H1 (cell line): ENCODE data around the gene ZNF804B. TPM values are rescaled to one million over a fixed set of nuclear protein-coding genes. Genes with fewer than 3 reads are reported as not detected.
"Not testable (repeated sequence)": the region's sequence is repeated elsewhere in the genome, so short reads cannot be mapped to it uniquely, and the experiment has no call there.

Experiments used
- CTCF ChIA-PET: fragments of 300-600 bp; sonication (Branson Sonifier 250); formaldehyde crosslinking; loops from one replicate; lab custom pipeline; 2021; ENCODE audit not compliant: partially characterized antibody; lab: Charles Lee
- POLR2A ChIA-PET: fragments of 300-600 bp; sonication (Branson Sonifier 250); formaldehyde crosslinking; loops from one replicate; lab custom pipeline; 2021; ENCODE audit warnings: inconsistent platforms; ENCODE audit not compliant: partially characterized antibody; lab: Charles Lee
- DNase-seq, 2 experiments: peaks; one replicate each; pipeline versions ENCODE4 v3.0.0 to v3.0.0-alpha.2; 2010 to 2022; ENCODE audit warnings: low spot score in 2 of 2, low read depth in 1 of 2, mixed read lengths in 1 of 2
- FAIRE-seq: peaks from 2 replicates; lab custom pipeline; 2011; peaks lifted over from hg19 to GRCh38; lab: Jason Lieb, UNC
- H2AFZ ChIP-seq: 2 replicates; pipeline ENCODE4 v1.8.1; 2012; ENCODE audit warnings: low read length, inconsistent platforms
- H2AK5ac ChIP-seq: 2 replicates; pipeline ENCODE4 v1.6.1; 2013; ENCODE audit warnings: low read depth, low read length
- H2BK120ac ChIP-seq: replicated peaks from 2 replicates; pipeline ENCODE3; 2013; ENCODE audit warnings: low read depth, low read length, inconsistent platforms
- H2BK12ac ChIP-seq: 2 replicates; pipeline ENCODE4 v1.6.1; 2013; ENCODE audit warnings: low read depth, low read length
- H2BK15ac ChIP-seq: 2 replicates; pipeline ENCODE4 v1.6.1; 2013; ENCODE audit warnings: low read length
- H2BK20ac ChIP-seq: 2 replicates; pipeline ENCODE4 v1.6.1; 2013; ENCODE audit warnings: low read length
- H2BK5ac ChIP-seq: 2 replicates; pipeline ENCODE4 v1.6.1; 2013; ENCODE audit warnings: low read depth, low read length
- H3K14ac ChIP-seq: 2 replicates; pipeline ENCODE4 v1.6.1; 2013; ENCODE audit warnings: inconsistent platforms; ENCODE audit not compliant: insufficient read length
- H3K18ac ChIP-seq: 2 replicates; pipeline ENCODE4 v1.6.1; 2013; ENCODE audit warnings: low read length; ENCODE audit errors: extremely low read depth
- H3K23ac ChIP-seq: 2 replicates; pipeline ENCODE4 v1.6.1; 2013; ENCODE audit warnings: inconsistent platforms; ENCODE audit not compliant: insufficient read length
- H3K23me2 ChIP-seq: 2 replicates; pipeline ENCODE4 v1.6.1; 2013; ENCODE audit warnings: low read depth, low read length
- H3K27ac ChIP-seq: 2 replicates; pipeline ENCODE4 v1.6.1; 2011; ENCODE audit warnings: low read depth, low read length, inconsistent platforms
- H3K27me3 ChIP-seq, 4 experiments: replicated peaks in 1 of 4; 1 replicate in 1 of 4; 2 replicates in 3 of 4; pipeline versions ENCODE4 v1.6.1 to v1.8.1; 2011 to 2013; ENCODE audit warnings: low read length in 3 of 4, mild to moderate bottlenecking in 3 of 4, inconsistent platforms in 2 of 4, mixed read lengths in 2 of 4, moderate library complexity in 1 of 4; ENCODE audit not compliant: control insufficient read depth in 3 of 4, insufficient read depth in 3 of 4; ENCODE audit errors: extremely low read depth in 1 of 4
- H3K36me3 ChIP-seq, 4 experiments: 2 replicates each; pipeline versions ENCODE4 v1.6.1 to v1.8.1; 2011 to 2013; ENCODE audit warnings: mild to moderate bottlenecking in 4 of 4, low read length in 3 of 4, moderate library complexity in 2 of 4, control low read depth in 1 of 4, inconsistent platforms in 1 of 4; ENCODE audit not compliant: insufficient read depth in 4 of 4, control insufficient read depth in 2 of 4
- H3K4ac ChIP-seq: replicated peaks from 2 replicates; pipeline ENCODE3; 2013; ENCODE audit warnings: low read length, low read depth, mixed read lengths, inconsistent platforms; ENCODE audit not compliant: insufficient read length
- H3K4me1 ChIP-seq, 4 experiments: replicated peaks in 1 of 4; 1 replicate in 1 of 4; 2 replicates in 3 of 4; pipeline versions ENCODE4 v1.6.1 to v1.8.1; 2011 to 2013; ENCODE audit warnings: low read length in 3 of 4, inconsistent platforms in 2 of 4, mixed read lengths in 1 of 4; ENCODE audit not compliant: insufficient read depth in 4 of 4, control insufficient read depth in 3 of 4
- H3K4me2 ChIP-seq, 2 experiments: 2 replicates each; pipeline versions ENCODE4 v1.6.1 to v1.8.1; 2011 to 2013; ENCODE audit warnings: low read depth in 2 of 2, low read length in 2 of 2, control low read depth in 1 of 2, inconsistent platforms in 1 of 2, mild to moderate bottlenecking in 1 of 2; ENCODE audit not compliant: insufficient read depth in 1 of 2
- H3K4me3 ChIP-seq, 4 experiments: fragments of 200-600, 300-600 bp in 1 of 4; sonication (generic), shearing (Covaris generic), sonication (Bioruptor Twin) in 1 of 4; 2 replicates each; pipeline versions ENCODE4 v1.5.1 to v1.8.1; 2011 to 2016; ENCODE audit warnings: low read length in 4 of 4, low read depth in 3 of 4, control low read depth in 2 of 4, inconsistent platforms in 2 of 4, mild to moderate bottlenecking in 2 of 4, mixed read lengths in 1 of 4, moderate library complexity in 1 of 4; ENCODE audit not compliant: insufficient read depth in 2 of 4; ENCODE audit errors: extremely low read depth in 1 of 4
- H3K56ac ChIP-seq: replicated peaks from 2 replicates; pipeline ENCODE3; 2013; ENCODE audit warnings: low read depth, mild to moderate bottlenecking, mixed read lengths, low read length, inconsistent platforms; ENCODE audit not compliant: insufficient read length
- H3K79me1 ChIP-seq: 2 replicates; pipeline ENCODE4 v1.6.1; 2013; ENCODE audit warnings: low read depth, low read length, control low read depth
- H3K79me2 ChIP-seq, 2 experiments: 2 replicates each; pipeline versions ENCODE4 v1.6.1 to v1.8.1; 2012 to 2013; ENCODE audit warnings: low read length in 2 of 2, mild to moderate bottlenecking in 2 of 2, inconsistent platforms in 1 of 2; ENCODE audit not compliant: insufficient read depth in 2 of 2, control insufficient read depth in 1 of 2
- H3K9ac ChIP-seq, 4 experiments: replicated peaks in 1 of 4; 1 replicate in 1 of 4; 2 replicates in 3 of 4; pipeline versions ENCODE4 v1.6.1 to v1.8.1; 2011 to 2013; ENCODE audit warnings: low read depth in 3 of 4, low read length in 3 of 4, control low read depth in 2 of 4, mild to moderate bottlenecking in 2 of 4, moderate library complexity in 2 of 4, inconsistent platforms in 1 of 4; ENCODE audit errors: extremely low read depth in 1 of 4
- H3K9me3 ChIP-seq, 2 experiments: 2 replicates each; pipeline versions ENCODE4 v1.6.1 to v1.8.1; 2012 to 2013; ENCODE audit warnings: mild to moderate bottlenecking in 2 of 2, moderate library complexity in 2 of 2, control low read depth in 1 of 2, inconsistent platforms in 1 of 2, low read depth in 1 of 2, low read length in 1 of 2, mixed read lengths in 1 of 2; ENCODE audit not compliant: insufficient read depth in 2 of 2
- H4K20me1 ChIP-seq, 2 experiments: replicated peaks in 1 of 2; 2 replicates each; pipeline versions ENCODE3 to v1.8.1; 2011 to 2013; ENCODE audit warnings: inconsistent platforms in 2 of 2, low read length in 2 of 2, mild to moderate bottlenecking in 1 of 2; ENCODE audit not compliant: insufficient read depth in 2 of 2, control insufficient read depth in 1 of 2
- H4K5ac ChIP-seq: 2 replicates; pipeline ENCODE4 v1.6.1; 2013; ENCODE audit warnings: low read length, low read depth, mixed read lengths, inconsistent platforms; ENCODE audit not compliant: insufficient read length
- H4K8ac ChIP-seq: 2 replicates; pipeline ENCODE4 v1.8.0; 2013; ENCODE audit warnings: mild to moderate bottlenecking, moderate library complexity, low read length, inconsistent platforms; ENCODE audit not compliant: insufficient read depth; ENCODE audit errors: extremely low read depth
- H4K91ac ChIP-seq: replicated peaks from 2 replicates; pipeline ENCODE3; 2013; ENCODE audit warnings: low read length, mixed read lengths, inconsistent platforms; ENCODE audit not compliant: insufficient read length
- WGBS, 2 experiments: shearing (Covaris generic) in 1 of 2; methylation state at CpG; one replicate each; pipeline versions ENCODE4 v1.1.6 to v1.1.7; 2013 to 2015; ENCODE audit warnings: low lambda C conversion rate in 2 of 2, mixed read lengths in 2 of 2, inconsistent platforms in 1 of 2, low coverage in 1 of 2, missing lambda C conversion rate in 1 of 2; ENCODE audit not compliant: insufficient replicate concordance in 2 of 2, insufficient coverage in 1 of 2, insufficient read length in 1 of 2; ENCODE audit errors: extremely low coverage in 1 of 2, missing lambda C conversion rate in 1 of 2; 5-methylcytosine and 5-hydroxymethylcytosine counted together
- polyA plus RNA-seq, 7 experiments: library from polyadenylated mRNA; depleted of rRNA in 3 of 7; stranded (reverse) in 5 of 7; unstranded in 2 of 7; fragments of >200 nt in 5 of 7; fragments of 200-250 nt in 2 of 7; gene quantifications; 1 replicate in 5 of 7; 2 replicates in 1 of 7; 4 replicates in 1 of 7; pipeline versions ENCODE4 v1.2.1 to v1.2.3, GENCODE V29; 2011 to 2013; ENCODE audit warnings: missing spikeins in 2 of 7, mixed read lengths in 2 of 7
- total RNA-seq: library from RNA; stranded (reverse); fragmentation: NEBNext Ultra II Directional; extraction: Animal tissue kit (Norgen Biotek cat#: 25700); gene quantifications from 2 replicates; pipeline ENCODE4 v1.2.1, GENCODE V29; 2021

ZNF804B gene
- total and polyA plus RNA-seq, 2 of the 8 experiments (the other 6 are each of a cell fraction or from before 2014, with no cell fraction given), result not detected

DNA sequence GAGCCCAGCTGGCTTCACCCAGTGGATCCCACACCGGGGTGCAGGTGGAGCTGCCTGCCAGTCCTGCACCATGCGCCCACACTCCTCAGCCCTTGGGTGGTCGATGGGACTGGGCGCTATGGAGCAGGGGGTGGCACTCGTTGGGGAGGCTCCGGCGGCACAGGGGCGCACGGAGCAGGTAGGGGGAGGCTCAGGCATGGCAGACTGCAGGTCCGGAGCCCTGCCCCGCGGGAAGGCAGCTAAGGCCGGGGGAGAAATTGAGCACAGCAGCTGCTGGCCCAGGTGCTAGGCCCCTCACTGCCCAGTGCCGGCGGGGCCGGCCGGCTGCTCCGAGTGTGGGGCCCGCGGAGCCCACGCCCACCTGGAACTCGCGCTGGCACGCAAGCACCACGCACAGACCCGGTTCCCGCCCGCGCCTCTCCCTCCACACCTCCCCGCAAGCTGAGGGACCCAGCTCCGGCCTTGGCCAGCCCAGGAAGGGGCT lies 469.2 kb downstream of the ZNF804B start:
- H2BK15ac ChIP-seq, H3K23ac ChIP-seq, H3K14ac ChIP-seq, H4K20me1 ChIP-seq, H2AFZ ChIP-seq, H3K4me2 ChIP-seq, H3K79me1 ChIP-seq, H4K91ac ChIP-seq, H3K27ac ChIP-seq, H3K4me1 ChIP-seq, H3K18ac ChIP-seq, DNase-seq, H4K8ac ChIP-seq, H3K27me3 ChIP-seq, H3K36me3 ChIP-seq, H2BK120ac ChIP-seq, H3K9me3 ChIP-seq, H3K9ac ChIP-seq, H3K23me2 ChIP-seq, H4K5ac ChIP-seq, H3K4ac ChIP-seq, H3K56ac ChIP-seq, H2AK5ac ChIP-seq, H3K4me3 ChIP-seq, CTCF ChIA-PET, FAIRE-seq, H3K79me2 ChIP-seq, H2BK12ac ChIP-seq, H2BK5ac ChIP-seq, H2BK20ac ChIP-seq: not testable (repeated sequence)
- POLR2A ChIA-PET, result interaction anchor here (0.9 kb wide), 1 partner anchor 655 kb away, joined by 4 read pairs; no protein-coding TSS in a partner anchor
- WGBS, 2 experiments, result 99% methylated on average over 18 of the region's 31 CpGs; no CpG with 5 or more reads in 1 of the 2 experiments
